Skeletal muscle cell (primary cell): ENCODE measurements around the gene CD3D.
"Not testable (repeated sequence)": the region's sequence is repeated elsewhere in the genome, so short reads cannot be mapped to it uniquely, and the experiment has no call there.

Experiments
- DNase-seq: peaks from one replicate; pipeline ENCODE4 v3.0.0-alpha.2; 2010; ENCODE audit warnings: low read depth
- H3K4me3 ChIP-seq: 2 replicates; pipeline ENCODE4 v1.5.1; 2011; ENCODE audit warnings: low read depth, mild to moderate bottlenecking, control low read depth, low read length, moderate library complexity

Gene CD3D

GRCh38 chr11:118308995-118309528 is 33.4 kb downstream of the CD3D start:
- not testable (repeated sequence) for H3K4me3 ChIP-seq, DNase-seq

- DNase-seq, result no peak
- H3K4me3 ChIP-seq, result no peak overlapping the region
Observed at GRCh38 chr11:118306556-118306955, 35.9 kb downstream of the CD3D start.

- H3K4me3 ChIP-seq, result no peak overlapping the region
- no peak for DNase-seq
Observed at GRCh38 chr11:118305726-118306125, 36.8 kb downstream of the CD3D start.

GRCh38 chr11:118304568-118305248 is 37.8 kb downstream of the CD3D start, which contains the start of gene CD3E:
CD3E (plus strand) TSS chr11:118304730; CDS start chr11:118304953, 223 bp downstream.
- DNase-seq, result no peak
- no peak within 1 kb of the TSS for H3K4me3 ChIP-seq

- no peak overlapping the region for H3K4me3 ChIP-seq
- no peak for DNase-seq
Observed at GRCh38 chr11:118304227-118304567, 38.3 kb downstream of the CD3D start.

GRCh38 chr11:118301600-118302195 is 40.8 kb downstream of the CD3D start:
- no peak overlapping the region for H3K4me3 ChIP-seq

GRCh38 chr11:118295815-118296454 is 46.6 kb downstream of the CD3D start:
- DNase-seq, result no peak
- no peak overlapping the region for H3K4me3 ChIP-seq

More at GRCh38 chr11:118301600-118302195, 40.8 kb downstream of the CD3D start:
- no peak for DNase-seq

GRCh38 chr11:118295199-118295598 is 47.3 kb downstream of the CD3D start:
- DNase-seq, result no peak
- no peak overlapping the region for H3K4me3 ChIP-seq

GRCh38 chr11:118294053-118294452 is 48.5 kb downstream of the CD3D start:
- no peak for DNase-seq

GRCh38 chr11:118291477-118292135 is 50.9 kb downstream of the CD3D start:
- peak; percentile 4 for DNase-seq
- no peak overlapping the region for H3K4me3 ChIP-seq

More at GRCh38 chr11:118294053-118294452, 48.5 kb downstream of the CD3D start:
- no peak overlapping the region for H3K4me3 ChIP-seq

GRCh38 chr11:118290923-118291322 is 51.6 kb downstream of the CD3D start:
- no peak for DNase-seq
- H3K4me3 ChIP-seq, result no peak overlapping the region

GRCh38 chr11:118289401-118289800 is 53.1 kb downstream of the CD3D start:
- DNase-seq, result no peak
- H3K4me3 ChIP-seq, result no peak overlapping the region
